Activated T-cell treated with anti-CD3 and anti-CD28 coated beads for 4 hours (primary cell): ENCODE data around the gene RARB.

Experiments
- DNase-seq: peaks from one replicate; pipeline ENCODE4 v3.0.0-alpha.2; 2020

Gene RARB

GRCh38 chr3:25423780-25424588 is 4.1 kb upstream of the RARB start:
- DNase-seq, result no peak

- no peak for DNase-seq
Observed at GRCh38 chr3:25424614-25425013, 3.4 kb upstream of the RARB start.

- DNase-seq, result no peak
Observed at GRCh38 chr3:25426408-25426807, 1.7 kb upstream of the RARB start.

GRCh38 chr3:25427155-25427554 is 908 bp upstream of the RARB start:
- no peak for DNase-seq

- DNase-seq, result no peak
Observed at GRCh38 chr3:25427563-25427941, 511 bp upstream of the RARB start.

- DNase-seq, result no peak
Observed at GRCh38 chr3:25428789-25429335, 799 bp downstream of the RARB start.

- no peak for DNase-seq
Observed at GRCh38 chr3:25429361-25430286, 1.6 kb downstream of the RARB start.

GRCh38 chr3:25430287-25430934 is 2.3 kb downstream of the RARB start:
- DNase-seq, result no peak

- DNase-seq, result no peak
Observed at GRCh38 chr3:25430935-25431770, 3.1 kb downstream of the RARB start.

- no peak for DNase-seq
Observed at GRCh38 chr3:25432176-25432720, 4.2 kb downstream of the RARB start.

GRCh38 chr3:25433106-25433505 is 5.0 kb downstream of the RARB start:
- no peak for DNase-seq

GRCh38 chr3:25433868-25434267 is 5.8 kb downstream of the RARB start:
- DNase-seq, result no peak

- no peak for DNase-seq
Observed at GRCh38 chr3:25437953-25438352, 9.9 kb downstream of the RARB start.

GRCh38 chr3:25438791-25439555 is 10.9 kb downstream of the RARB start:
- no peak for DNase-seq

- no peak for DNase-seq
Observed at GRCh38 chr3:25441234-25441856, 13.3 kb downstream of the RARB start.

GRCh38 chr3:25442486-25442885 is 14.4 kb downstream of the RARB start:
- no peak for DNase-seq

- no peak for DNase-seq
Observed at GRCh38 chr3:25444273-25444672, 16.2 kb downstream of the RARB start.

GRCh38 chr3:25445731-25446130 is 17.7 kb downstream of the RARB start:
- no peak for DNase-seq

- DNase-seq, result no peak
Observed at GRCh38 chr3:25447285-25447684, 19.2 kb downstream of the RARB start.

- DNase-seq, result no peak
Observed at GRCh38 chr3:25447925-25448324, 19.9 kb downstream of the RARB start.
